CD4-positive, alpha-beta T cell treated with Interleukin-17A for 4 hours (primary cell): ENCODE data around the gene MLLT1.

Experiments used
- DNase-seq: peaks from one replicate; pipeline ENCODE4 v3.0.0-alpha.2; 2020; ENCODE audit warnings: mixed read lengths

Gene MLLT1

DNA sequence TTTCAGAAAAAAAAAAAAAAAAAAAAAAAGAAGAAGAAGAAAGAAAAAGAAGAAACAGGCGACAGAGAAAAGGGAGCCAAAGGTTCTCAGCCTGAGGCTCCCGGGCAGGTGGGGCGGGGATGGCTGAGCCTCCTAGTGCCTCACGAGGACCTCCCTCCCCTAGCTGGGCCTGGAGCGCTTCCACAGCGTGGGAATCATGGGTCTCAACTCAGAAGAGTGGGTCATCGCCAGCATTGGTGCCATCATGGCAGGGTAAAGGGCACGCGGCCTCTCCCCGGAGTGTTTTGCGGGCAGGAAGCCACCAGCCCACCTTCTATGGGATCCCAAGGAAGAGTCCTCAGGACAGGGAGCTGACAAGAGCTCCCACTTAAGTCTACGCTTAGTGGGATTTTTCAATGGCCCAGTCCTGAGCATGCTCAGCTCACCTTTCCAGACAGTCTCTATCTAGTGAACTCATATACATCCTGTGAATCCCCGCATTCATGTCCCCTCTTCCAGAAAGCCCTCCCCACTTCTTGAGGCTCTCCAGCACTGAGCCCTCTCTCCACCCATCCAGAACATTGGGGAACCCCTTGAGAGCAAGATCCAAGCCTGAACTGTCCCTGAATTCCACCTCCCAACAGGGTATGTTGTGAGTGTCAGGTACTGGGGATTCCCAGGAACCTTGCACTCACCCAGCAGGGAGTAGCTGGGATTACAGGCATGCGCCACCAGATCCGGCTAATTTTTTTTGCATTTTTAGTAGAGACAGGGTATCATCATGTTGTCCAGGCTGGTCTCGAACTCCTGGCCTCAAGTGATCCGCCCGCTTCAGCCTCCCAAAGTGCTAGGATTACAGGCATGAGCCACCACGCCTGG is 74.7 kb downstream of the MLLT1 start:
- DNase-seq: no peak

- DNase-seq: no peak
These were observed 75.6 kb downstream of the MLLT1 start for GRCh38 chr19:6204212-6204611.

DNA sequence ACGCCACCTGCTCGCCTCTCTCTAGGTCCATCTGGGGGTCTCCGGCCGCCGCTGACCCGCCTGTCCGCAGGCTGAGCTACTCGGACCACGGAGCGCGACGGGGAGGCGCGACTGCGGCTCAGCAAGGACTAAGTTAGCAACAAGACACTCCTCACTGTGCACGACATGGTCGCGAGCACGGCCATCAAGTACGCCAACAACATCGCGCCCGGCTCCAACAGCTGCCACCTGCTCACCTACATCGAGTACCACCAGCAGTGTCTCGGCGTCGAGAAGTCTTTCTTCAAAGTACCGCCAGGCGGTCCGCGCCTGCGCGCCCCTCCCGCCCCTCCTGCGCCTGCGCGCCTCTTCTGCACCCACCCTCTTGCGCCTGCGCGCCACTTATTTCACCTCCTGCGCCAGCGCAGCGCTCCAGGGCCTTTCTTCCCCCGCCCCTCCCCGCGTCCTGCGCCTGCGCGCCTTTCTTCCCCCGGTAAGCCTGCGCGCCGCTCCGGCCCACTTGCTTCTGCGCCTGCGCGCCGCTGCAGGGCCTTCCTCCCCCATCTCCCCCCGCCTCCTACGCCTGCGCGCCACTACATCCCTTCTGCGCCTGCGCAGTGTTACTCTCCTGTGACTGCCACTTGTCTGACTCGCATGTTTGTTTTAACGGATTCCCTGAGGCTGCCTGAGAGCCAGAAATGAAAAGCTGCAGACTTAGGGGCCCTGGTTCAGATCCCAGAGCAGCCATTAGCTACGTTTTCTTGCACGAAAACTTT is 80.4 kb downstream of the MLLT1 start:
- peak; percentile 100 for DNase-seq

GRCh38 chr19:6198896-6199239 is 80.9 kb downstream of the MLLT1 start:
- DNase-seq: no peak

DNA sequence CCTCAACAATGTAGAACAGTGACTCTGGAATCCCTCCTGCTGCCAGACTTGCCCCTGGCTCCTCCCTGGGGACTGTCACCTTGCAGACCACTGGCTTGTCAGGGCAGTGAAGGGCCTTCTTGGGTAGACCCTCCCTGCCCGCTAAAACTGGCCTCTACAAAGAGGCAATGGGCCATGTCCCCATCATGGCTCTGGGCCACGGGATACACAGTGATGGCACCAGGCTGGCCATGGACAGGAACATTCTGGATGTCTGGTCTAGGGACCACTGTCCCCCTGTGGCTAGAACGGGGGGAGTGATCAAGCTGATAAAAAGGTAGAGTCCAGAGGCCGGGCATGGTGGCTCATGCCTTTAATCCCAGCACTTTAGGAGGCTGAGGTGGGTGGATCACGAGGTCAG is 83.4 kb downstream of the MLLT1 start:
- no peak for DNase-seq

GRCh38 chr19:6188811-6189210 is 91.0 kb downstream of the MLLT1 start:
- no peak for DNase-seq

DNA sequence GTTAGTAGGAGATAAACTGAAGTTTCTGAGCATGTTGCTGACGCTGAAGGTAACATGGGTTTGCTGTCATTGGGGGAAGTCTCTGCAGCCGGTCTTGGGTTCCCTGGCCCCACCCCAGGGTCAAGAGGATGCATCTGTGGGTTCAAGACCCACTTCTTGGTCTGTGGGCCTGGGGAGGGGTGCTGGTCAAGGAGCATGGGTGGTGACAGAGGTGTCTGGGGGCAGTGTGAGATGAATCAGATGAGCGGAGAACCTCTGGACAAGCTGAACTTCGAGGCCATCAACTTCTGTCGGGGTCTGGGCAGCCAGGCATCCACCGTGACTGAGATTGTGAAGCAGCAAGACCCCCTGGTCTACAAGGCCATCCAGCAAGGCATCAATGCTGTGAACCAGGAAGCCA is 92.4 kb downstream of the MLLT1 start:
- no peak for DNase-seq

DNA sequence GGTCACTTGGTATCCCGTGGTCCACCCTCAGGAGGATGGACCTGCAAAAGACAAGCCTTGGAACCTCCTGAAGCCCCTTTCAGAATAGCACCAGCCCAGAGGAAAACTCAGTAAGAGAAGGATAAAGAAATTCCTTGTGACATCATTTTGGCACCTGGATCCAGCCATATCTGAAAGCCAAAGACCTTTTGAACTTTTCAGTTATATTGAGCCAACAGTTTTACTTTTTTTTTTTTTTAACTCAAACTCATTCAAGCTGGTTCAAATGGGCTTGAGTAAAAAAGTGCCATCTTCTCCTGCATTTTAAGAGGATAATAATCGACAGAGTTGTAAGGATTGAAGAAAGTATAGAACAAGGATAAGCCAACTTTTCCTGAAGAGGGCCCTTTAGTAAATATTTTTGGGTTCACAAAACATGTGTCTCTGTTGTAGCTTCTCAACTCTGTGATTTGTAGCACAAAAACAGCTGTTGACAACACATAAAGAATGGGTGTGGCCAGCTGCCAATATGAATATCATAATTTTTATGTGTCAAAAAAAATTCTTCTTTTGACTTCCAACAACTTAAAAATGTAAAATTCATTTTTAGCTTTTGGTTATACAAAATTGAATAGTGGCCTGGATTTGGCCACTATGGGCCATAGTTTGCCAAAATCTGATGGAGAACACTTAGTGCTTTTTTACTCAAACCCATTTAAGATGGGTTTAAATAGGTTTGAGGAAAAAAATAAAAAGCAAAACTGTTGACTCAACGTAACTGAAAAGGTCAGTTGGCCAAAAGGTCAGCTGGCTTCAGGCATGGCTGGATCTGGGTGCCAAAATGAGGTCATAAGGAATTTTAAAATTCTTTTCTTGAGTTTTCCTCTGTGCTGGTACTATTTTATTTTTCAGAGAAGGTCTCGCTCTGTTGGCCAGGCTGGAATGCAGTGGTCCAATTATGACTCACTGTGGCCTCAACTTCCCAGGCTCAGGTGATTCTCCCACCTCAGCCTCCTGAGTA is 93.6 kb downstream of the MLLT1 start:
- DNase-seq: no peak

DNA sequence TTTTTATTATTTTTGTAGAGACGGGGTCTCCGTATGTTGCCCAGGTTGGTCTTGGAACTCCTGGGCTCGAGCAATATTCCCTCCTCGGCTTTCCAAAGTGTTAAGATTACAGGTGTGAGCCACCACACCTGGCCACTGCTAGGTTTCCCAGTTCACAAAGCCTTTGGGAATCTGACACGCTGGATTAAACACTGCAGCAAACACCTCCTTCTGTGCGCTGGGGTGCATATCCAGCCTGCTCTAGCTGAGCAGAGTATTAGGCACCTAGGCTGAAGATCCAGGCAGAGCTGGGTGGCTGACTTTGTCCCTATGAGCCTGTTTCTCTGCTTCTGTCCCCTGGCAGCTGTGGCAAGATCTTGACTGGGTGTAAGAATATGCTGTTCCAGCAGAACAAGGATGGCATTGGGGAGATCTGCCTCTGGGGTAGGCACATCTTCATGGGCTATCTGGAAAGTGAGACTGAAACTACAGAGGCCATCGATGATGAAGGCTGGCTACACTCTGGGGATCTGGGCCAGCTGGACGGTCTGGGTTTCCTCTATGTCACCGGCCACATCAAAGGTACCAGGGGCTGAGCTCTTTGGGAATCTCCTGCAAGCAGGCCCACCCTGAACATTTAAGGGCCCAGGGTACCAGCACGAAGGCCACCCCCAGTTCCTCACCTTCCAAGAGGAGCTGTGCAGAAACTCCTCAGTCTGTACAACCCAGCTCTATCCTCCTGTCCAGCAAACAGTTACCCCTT is 94.5 kb downstream of the MLLT1 start:
- no peak for DNase-seq

GRCh38 chr19:6181119-6181518 is 98.7 kb downstream of the MLLT1 start:
- DNase-seq: no peak

DNA sequence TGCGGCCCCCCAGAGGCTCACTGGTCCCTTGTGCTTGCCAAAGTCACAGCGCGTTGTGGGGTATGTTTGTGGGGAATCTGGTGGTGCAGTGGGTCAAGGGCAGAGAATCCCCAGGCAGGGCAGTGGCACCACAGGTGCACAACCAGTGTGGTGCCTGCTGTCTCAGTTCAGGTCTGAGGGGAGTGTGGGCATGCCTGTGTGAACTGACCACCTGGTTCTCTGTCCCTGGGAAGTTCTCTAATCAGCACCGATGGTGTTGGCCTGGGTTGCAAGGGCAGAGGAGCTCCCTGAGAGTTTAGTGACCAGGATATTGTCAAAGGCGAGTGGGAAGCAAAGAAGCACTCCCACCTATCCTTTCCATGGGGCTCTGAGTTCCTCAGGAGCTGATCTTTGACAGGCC is 106.6 kb downstream of the MLLT1 start:
- no peak for DNase-seq

DNA sequence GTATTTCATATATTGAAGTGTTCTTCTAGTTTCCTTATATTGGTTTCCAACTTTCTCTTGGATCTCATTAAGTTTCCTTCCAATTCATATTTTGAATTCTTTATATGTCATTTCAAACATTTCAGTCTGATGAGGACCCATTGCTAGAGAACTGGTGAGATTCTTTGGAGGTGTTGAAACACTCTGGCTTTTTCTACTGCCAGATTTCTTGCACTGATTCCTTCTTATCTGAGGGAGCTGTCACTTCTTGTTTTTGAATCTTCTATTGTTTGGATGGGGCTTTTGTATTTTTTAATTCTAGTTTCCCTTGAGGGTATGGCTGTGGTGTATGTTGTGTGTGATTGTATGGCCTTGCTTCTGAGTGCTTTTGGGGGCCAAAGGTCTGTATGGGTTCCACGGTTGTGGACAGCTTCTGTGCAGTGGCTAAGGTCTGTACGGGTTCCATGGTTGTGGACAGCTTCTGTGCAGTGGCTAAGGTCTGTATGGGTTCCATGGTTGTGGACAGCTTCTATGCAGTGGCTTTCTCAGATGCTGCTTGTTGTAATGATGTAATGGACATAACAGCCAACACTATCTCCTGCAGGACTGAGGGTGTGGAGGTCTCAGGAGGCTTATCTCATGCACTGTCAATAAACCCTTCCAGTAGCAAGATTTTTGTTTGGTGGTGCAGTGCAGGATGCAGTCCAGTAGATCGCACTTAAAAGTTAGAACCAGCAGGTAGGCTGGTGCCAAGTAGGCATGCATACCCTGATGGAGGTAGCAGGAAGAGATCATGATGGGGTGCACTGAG is 107.5 kb downstream of the MLLT1 start:
- no peak for DNase-seq

DNA sequence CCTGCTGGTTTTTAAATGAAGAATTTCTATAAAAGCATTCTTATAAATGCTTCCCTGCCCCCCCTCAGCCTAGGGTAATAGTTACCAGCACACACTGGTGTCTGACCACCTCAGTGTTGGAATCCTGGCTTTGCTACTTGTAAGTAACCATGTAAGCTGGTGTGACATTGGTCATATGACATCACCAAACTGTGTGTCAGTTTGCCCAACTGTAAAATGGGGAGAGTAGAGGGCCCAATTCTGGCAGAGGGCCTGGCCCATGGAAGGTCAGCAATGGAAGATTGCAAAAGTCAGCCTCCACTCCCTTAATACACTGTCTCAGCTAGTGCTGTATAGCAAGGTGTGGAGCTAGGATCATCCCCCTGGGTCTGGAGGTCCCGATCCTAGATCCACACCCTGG is 112.7 kb downstream of the MLLT1 start:
- DNase-seq: no peak

DNA sequence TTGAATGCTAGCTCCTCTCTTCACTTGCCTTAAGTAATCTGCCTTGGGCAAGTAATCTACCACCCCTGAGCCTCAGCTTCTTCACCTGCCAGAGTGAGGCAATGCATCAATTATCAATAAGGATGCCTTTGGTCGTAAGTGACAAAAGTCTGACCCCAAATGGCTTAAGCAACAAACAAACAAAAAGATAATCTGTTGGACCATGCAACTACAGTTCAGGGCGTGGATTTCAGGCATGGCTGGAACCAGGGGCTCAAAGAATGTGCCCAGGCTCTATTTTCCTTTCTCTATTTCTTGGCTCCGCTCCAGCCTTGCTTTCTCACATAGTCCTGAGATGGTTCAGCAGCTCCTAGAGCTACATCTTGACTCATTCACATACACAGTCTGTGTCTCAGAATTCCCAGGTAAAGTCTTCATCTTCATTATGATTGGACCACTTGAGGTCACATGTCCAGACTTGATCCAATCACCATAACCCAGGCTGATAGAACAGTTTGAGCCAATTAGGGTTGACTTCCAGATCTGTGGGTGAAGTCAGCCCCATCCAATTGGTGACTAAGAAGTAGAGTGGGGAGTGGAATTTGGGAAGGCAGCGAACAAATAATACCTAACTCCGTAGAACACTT is 114.8 kb downstream of the MLLT1 start:
- no peak for DNase-seq

DNA sequence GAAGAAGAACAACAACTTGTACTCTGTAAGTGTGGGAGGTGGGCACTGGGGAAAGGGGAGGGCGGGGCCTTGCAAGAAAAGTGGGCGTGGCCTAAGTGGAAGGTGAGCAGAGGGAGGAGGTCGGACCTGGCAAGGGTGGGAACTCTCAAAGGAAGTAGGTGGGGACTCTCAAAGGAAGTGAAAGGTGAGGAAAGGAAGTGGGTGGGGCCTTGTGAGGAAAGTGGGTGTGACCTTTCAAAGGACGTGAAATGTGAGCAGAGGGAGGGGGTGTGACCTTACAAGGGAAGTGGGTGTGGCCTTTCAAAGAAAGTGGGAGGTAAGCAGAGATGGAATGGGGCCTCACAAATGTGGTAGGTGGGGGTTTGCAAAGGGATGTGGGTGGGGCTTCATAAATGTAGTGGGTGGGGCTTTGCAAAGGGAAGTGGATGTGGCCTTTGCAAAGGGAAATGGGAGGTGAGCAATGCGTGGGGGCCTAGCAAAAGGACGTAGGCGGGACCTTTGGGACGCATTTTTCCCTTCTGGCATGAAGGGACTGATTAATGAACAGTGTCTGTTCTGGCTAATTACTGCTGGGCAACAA is 118.4 kb downstream of the MLLT1 start:
- DNase-seq: peak; percentile 51
